VCaP (cell line): Measurements from ENCODE around the gene LIPG.

Experiments
- H3K27ac ChIP-seq: fragments of 450-650 bp; 2 replicates; pipeline ENCODE4 v1.5.1; 2017
- CTCF ChIP-seq: fragments of 450-650 bp; conservative IDR thresholded peaks from 2 replicates; pipeline ENCODE4 v1.5.1; 2017; ENCODE audit warnings: mild to moderate bottlenecking, moderate library complexity

The LIPG gene

GRCh38 chr18:49534846-49535601 lies 26.8 kb upstream of the LIPG start:
- TF ChIP-seq CTCF, result no peak
- no peak overlapping the region for H3K27ac ChIP-seq

DNA sequence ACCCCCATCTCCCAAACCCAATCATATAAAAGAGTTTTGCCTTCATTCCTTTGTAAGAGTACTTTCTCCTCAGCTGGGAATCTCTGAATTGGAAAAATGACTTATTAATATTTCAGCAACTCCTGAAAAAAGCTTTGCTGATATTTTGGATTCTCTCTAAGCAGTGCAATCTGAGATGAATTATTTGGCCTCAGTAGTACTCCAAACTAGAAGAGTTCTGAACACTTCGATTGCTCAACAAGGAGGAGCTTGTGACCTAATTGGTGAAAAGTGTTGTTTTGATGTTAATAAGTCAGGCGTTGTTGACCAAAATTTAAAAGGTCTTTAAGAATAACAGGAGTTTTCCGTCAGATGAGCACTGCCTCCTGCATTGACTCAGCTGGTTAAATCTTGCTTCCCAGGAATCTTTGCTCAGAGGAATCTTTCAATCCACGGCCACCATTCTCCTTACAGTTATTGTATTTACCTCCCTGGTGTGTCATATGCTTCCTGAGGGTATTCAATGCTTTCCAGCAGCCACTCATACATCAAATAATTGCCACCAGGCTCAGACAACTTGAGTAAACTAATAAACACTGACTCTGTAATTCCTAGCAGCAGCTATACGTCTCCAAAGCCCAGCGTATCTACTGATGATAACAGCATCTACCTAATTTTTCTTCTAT lies 24.5 kb upstream of the LIPG start:
- H3K27ac ChIP-seq, result no peak overlapping the region
- no peak for TF ChIP-seq CTCF

DNA sequence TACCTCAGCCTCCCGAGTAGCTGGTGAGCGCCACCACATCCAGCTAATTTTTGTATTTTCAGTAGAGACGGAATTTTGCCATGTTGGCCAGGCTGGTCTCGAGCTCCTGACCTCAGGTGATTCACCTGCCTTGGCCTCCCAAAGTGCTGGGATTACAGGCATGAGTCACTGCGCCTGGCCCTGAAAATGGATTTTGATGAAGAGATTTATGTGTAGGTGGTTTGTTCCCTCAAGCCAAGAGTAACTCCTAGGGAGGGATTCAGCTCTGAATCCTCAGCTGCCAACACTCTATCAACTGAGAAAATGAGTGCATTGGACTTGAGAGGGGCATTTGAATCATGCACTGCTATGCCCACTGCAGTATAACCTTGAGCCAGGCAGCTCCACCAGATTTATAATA lies 17.5 kb upstream of the LIPG start:
- no peak overlapping the region for H3K27ac ChIP-seq
- TF ChIP-seq CTCF, result no peak

- no peak overlapping the region for H3K27ac ChIP-seq
- no peak for TF ChIP-seq CTCF
Observed at GRCh38 chr18:49546278-49546677, 15.6 kb upstream of the LIPG start.

GRCh38 chr18:49546719-49547273 lies 15.1 kb upstream of the LIPG start:
- H3K27ac ChIP-seq, result no peak overlapping the region
- TF ChIP-seq CTCF, result no peak

GRCh38 chr18:49547701-49548100 lies 14.2 kb upstream of the LIPG start:
- TF ChIP-seq CTCF, result no peak
- no peak overlapping the region for H3K27ac ChIP-seq

DNA sequence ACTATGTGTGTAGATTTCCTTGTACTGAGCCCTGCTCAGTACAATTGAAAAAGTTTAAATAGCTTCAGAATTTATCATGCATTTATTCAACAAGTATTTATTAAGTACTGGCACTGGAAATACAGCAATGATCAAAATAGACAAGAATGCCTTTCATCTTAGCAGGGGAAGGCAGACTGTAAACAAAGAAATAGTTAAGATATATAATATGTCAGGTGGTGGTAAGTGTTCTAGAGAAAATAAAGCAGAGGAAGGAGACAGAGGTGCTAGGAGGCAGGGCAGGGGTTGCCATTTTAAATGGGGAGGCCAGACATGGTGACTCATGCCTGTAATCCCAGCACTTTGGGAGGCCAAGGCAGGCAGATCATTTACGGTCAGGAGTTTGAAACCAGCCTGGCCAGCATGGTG lies 13.6 kb upstream of the LIPG start:
- no peak for TF ChIP-seq CTCF
- no peak overlapping the region for H3K27ac ChIP-seq
